Left ventricle myocardium inferior (tissue), 1 donor: Measurements from ENCODE around the gene SLC35D3. TPM values are rescaled to one million over a fixed set of nuclear protein-coding genes. Genes with fewer than 3 reads are reported as not detected.
"Not testable (repeated sequence)": the region's sequence is repeated elsewhere in the genome, so short reads cannot be mapped to it uniquely, and the experiment has no call there.

Experiments used
- DNase-seq: peaks from one replicate; pipeline ENCODE4 v3.0.0-alpha.2; 2020
- H3K27ac ChIP-seq: fragments of 200-600 bp; replicated peaks from 2 replicates; pipeline ENCODE4 v1.8.0; 2021
- H3K27me3 ChIP-seq: fragments of 200-600 bp; 2 replicates; pipeline ENCODE4 v1.8.0; 2021; ENCODE audit warnings: low read depth
- H3K36me3 ChIP-seq: fragments of 200-600 bp; 2 replicates; pipeline ENCODE4 v1.8.0; 2021
- H3K4me1 ChIP-seq: fragments of 200-600 bp; 2 replicates; pipeline ENCODE4 v1.8.0; 2021
- H3K4me3 ChIP-seq: fragments of 200-600 bp; 2 replicates; pipeline ENCODE4 v1.8.0; 2021; ENCODE audit warnings: mild to moderate bottlenecking, moderate library complexity
- H3K9me3 ChIP-seq: fragments of 200-600 bp; replicated peaks from 2 replicates; pipeline ENCODE4 v1.8.0; 2021
- CTCF ChIP-seq: fragments of 200-600 bp; IDR thresholded peaks from 2 replicates; pipeline ENCODE4 v1.8.0; 2021; ENCODE audit warnings: antibody characterized with exemption, mild to moderate bottlenecking, borderline replicate concordance
- intact Hi-C: fragments of 100-400 bp; cut with micrococcal nuclease; formaldehyde crosslinking; loops from one replicate; pipeline ENCODE4 v1.11.0; 2022
- long read RNA-seq: library from polyadenylated mRNA; unstranded; transcript quantifications from one replicate; pipeline ENCODE4 v2.0.0, GENCODE V29; 2021
- total RNA-seq: library from RNA; stranded (reverse); fragmentation: NEBNext Ultra II Directional; extraction: Animal tissue kit (Norgen Biotek cat#: 25700); gene quantifications from one replicate; pipeline ENCODE4 v1.2.1, GENCODE V29; 2021
- donor health status: DM: no; HTN: yes; CAD: no; lungs with severe emphysema.

SLC35D3 gene
- total RNA-seq: 0.08 TPM
- long read RNA-seq: 0 reads

GRCh38 chr6:136921936-136922684 lies at the start of gene SLC35D3:
TSS of gene SLC35D3 (plus strand) at chr6:136922301. CDS start at chr6:136922429, 128 bp downstream.
- no peak within 1 kb of the TSS for H3K27ac ChIP-seq
- H3K27me3 ChIP-seq: peaks cover 74% of the 10 kb centered on the region
- H3K4me3 ChIP-seq: peak within 1 kb of the TSS; percentile 73
- no peak for DNase-seq
- peaks cover 36% of the 10 kb centered on the region for H3K4me1 ChIP-seq
- intact Hi-C loops: no loop called here
- no peaks in the 10 kb centered on the region for H3K36me3 ChIP-seq
- TF ChIP-seq CTCF: no peak
- no peaks in the 10 kb centered on the region for H3K9me3 ChIP-seq

GRCh38 chr6:136873748-136874147 lies 48.4 kb upstream of the SLC35D3 start:
- no peak for TF ChIP-seq CTCF
- no peak overlapping the region for H3K27ac ChIP-seq
- intact Hi-C loops: no loop called here
- no peaks in the 10 kb centered on the region for H3K27me3 ChIP-seq
- H3K4me1 ChIP-seq: no peaks in the 10 kb centered on the region
- peaks cover 41% of the 10 kb centered on the region for H3K9me3 ChIP-seq
- no peak overlapping the region for H3K4me3 ChIP-seq
- DNase-seq: no peak
- peaks cover 45% of the 10 kb centered on the region for H3K36me3 ChIP-seq

GRCh38 chr6:136876469-136876868 lies 45.6 kb upstream of the SLC35D3 start:
- DNase-seq: not testable (repeated sequence)

GRCh38 chr6:136880748-136881460 lies 41.2 kb upstream of the SLC35D3 start:
- Histone ChIP-seq H3K4me1 (no peaks in the 10 kb centered on the region), H3K4me3 (no peak overlapping the region), H3K36me3 (no peaks in the 10 kb centered on the region), H3K9me3 (peaks cover 6% of the 10 kb centered on the region), H3K27me3 (no peaks in the 10 kb centered on the region), H3K27ac (no peak overlapping the region)
- DNase-seq: no peak
- intact Hi-C loops: no loop called here
- TF ChIP-seq CTCF: no peak

More at GRCh38 chr6:136876469-136876868, 45.6 kb upstream of the SLC35D3 start:
- H3K4me1 ChIP-seq, H3K27ac ChIP-seq, H3K4me3 ChIP-seq, H3K27me3 ChIP-seq, intact Hi-C loops: not testable (repeated sequence)
- Histone ChIP-seq H3K9me3 (peaks cover 41% of the 10 kb centered on the region), H3K36me3 (peaks cover 34% of the 10 kb centered on the region)

- no peaks in the 10 kb centered on the region for H3K27me3 ChIP-seq
- intact Hi-C loops: no loop called here
- no peak for DNase-seq
- H3K36me3 ChIP-seq: no peaks in the 10 kb centered on the region
- no peaks in the 10 kb centered on the region for H3K9me3 ChIP-seq
- peaks cover 3% of the 10 kb centered on the region for H3K4me1 ChIP-seq
- no peak for TF ChIP-seq CTCF
- H3K4me3 ChIP-seq: no peak overlapping the region
- H3K27ac ChIP-seq: no peak overlapping the region
Measured at GRCh38 chr6:136886091-136886490, 36.0 kb upstream of the SLC35D3 start.

- H3K4me3 ChIP-seq: no peak overlapping the region
- TF ChIP-seq CTCF: no peak
- H3K27me3 ChIP-seq: no peaks in the 10 kb centered on the region
- intact Hi-C loops: no loop called here
- no peaks in the 10 kb centered on the region for H3K36me3 ChIP-seq
- no peaks in the 10 kb centered on the region for H3K9me3 ChIP-seq
- H3K4me1 ChIP-seq: peaks cover 3% of the 10 kb centered on the region
- no peak overlapping the region for H3K27ac ChIP-seq
- DNase-seq: no peak
Measured at GRCh38 chr6:136887953-136888352, 34.1 kb upstream of the SLC35D3 start.
